OCI-LY7 (cell line): ENCODE measurements around the gene FBXW12. TPM values are rescaled to one million over a fixed set of nuclear protein-coding genes. Genes with fewer than 3 reads are reported as not detected.

Experiments
- BruUV-seq: library from RNA; stranded (reverse); fragments of 400-500 nt; replicated peaks from 2 replicates; lab custom pipeline; 2021; lab: Mats Ljungman, UMichigan
- CTCF ChIA-PET: fragments of 300-600 bp; sonication (Branson Sonifier 250); formaldehyde crosslinking; loops from one replicate; lab custom pipeline; 2022; ENCODE audit warnings: antibody characterized with exemption; ENCODE audit not compliant: unreplicated experiment; lab: Charles Lee
- POLR2A ChIA-PET: fragments of 300-600 bp; sonication (Branson Sonifier 250); formaldehyde crosslinking; loops from one replicate; lab custom pipeline; 2022; ENCODE audit warnings: antibody characterized with exemption; lab: Charles Lee
- DNase-seq: peaks from one replicate; pipeline ENCODE4 v3.0.0-alpha.2; 2015; ENCODE audit warnings: low spot score
- H2AFZ ChIP-seq: fragments of 200-600 bp; sonication (generic), shearing (Covaris generic); 2 replicates; pipeline ENCODE4 v1.6.1; 2014; ENCODE audit warnings: mild to moderate bottlenecking, antibody characterized with exemption, low read length, moderate library complexity
- H3K27ac ChIP-seq: fragments of 200-600 bp; sonication (generic); 2 replicates; pipeline ENCODE4 v1.5.1; 2014; ENCODE audit warnings: mixed run types, low read depth, mild to moderate bottlenecking, moderate library complexity, low read length, inconsistent platforms; ENCODE audit not compliant: poor library complexity, severe bottlenecking
- H3K36me3 ChIP-seq: fragments of 200-600 bp; sonication (generic); 2 replicates; pipeline ENCODE4 v1.6.1; 2014; ENCODE audit warnings: mild to moderate bottlenecking, antibody characterized with exemption, low read length, moderate library complexity, mixed read lengths; ENCODE audit not compliant: insufficient read depth
- H3K4me1 ChIP-seq: fragments of 200-600 bp; sonication (generic); 2 replicates; pipeline ENCODE4 v1.5.1; 2014; ENCODE audit warnings: mild to moderate bottlenecking, low read length; ENCODE audit not compliant: insufficient read depth, poor library complexity, severe bottlenecking
- H3K4me2 ChIP-seq: fragments of 200-600 bp; sonication (generic); 2 replicates; pipeline ENCODE4 v1.6.1; 2014; ENCODE audit warnings: mild to moderate bottlenecking, low read length
- H3K4me3 ChIP-seq: fragments of 200-600 bp; sonication (generic); 2 replicates; pipeline ENCODE4 v1.5.1; 2014; ENCODE audit warnings: mild to moderate bottlenecking, low read depth, low read length; ENCODE audit not compliant: poor library complexity, severe bottlenecking
- H3K79me2 ChIP-seq: fragments of 200-600 bp; sonication (generic); 2 replicates; pipeline ENCODE4 v1.6.1; 2016; ENCODE audit warnings: low read depth, mild to moderate bottlenecking, low read length, moderate library complexity, mixed read lengths; ENCODE audit not compliant: insufficient read depth
- H3K9me2 ChIP-seq: fragments of 200-600 bp; sonication (generic); 2 replicates; pipeline ENCODE4 v1.6.1; 2016; ENCODE audit warnings: mild to moderate bottlenecking, low read length, mixed read lengths; ENCODE audit not compliant: insufficient read depth
- H3K9me3 ChIP-seq: fragments of 200-600 bp; sonication (generic); 2 replicates; pipeline ENCODE4 v1.6.1; 2014; ENCODE audit warnings: mild to moderate bottlenecking, mixed run types, low read length, mixed read lengths
- H4K20me1 ChIP-seq: fragments of 200-600 bp; sonication (generic); 2 replicates; pipeline ENCODE4 v1.6.1; 2014; ENCODE audit warnings: mild to moderate bottlenecking, antibody characterized with exemption, low read length, moderate library complexity, mixed read lengths; ENCODE audit not compliant: insufficient read depth
- EZH2phosphoT487 ChIP-seq: fragments of 200-600 bp; sonication (generic); IDR thresholded peaks from 2 replicates; pipeline ENCODE4 v1.6.1; 2018; ENCODE audit warnings: low read depth, borderline replicate concordance, mild to moderate bottlenecking, mixed run types, antibody characterized with exemption, low read length, moderate library complexity, mixed read lengths
- intact Hi-C: fragments of 100-400 bp; cut with micrococcal nuclease; formaldehyde crosslinking; loops from one replicate; pipeline ENCODE4 v1.10.0; 2022; ENCODE audit not compliant: unreplicated experiment
- total RNA-seq, 2 experiments: library from RNA; depleted of rRNA in 1 of 2; stranded (reverse); fragments of >200 nt in 1 of 2; shearing (Covaris generic) in 1 of 2; gene quantifications; 2 replicates each; pipeline ENCODE4 v1.2.3, GENCODE V29; 2014 to 2022
- TF ChIP-seq, protein P1 (sequence below): fragments of 200-600 bp; sonication (generic); conservative IDR thresholded peaks from 2 replicates; pipeline ENCODE4 v1.5.1; 2014; ENCODE audit warnings: mild to moderate bottlenecking, antibody characterized with exemption, low read length, moderate library complexity, mixed read lengths

Gene FBXW12
- total RNA-seq, 2 experiments from 2014 or later: 0.44 to 0.50 TPM

DNA sequence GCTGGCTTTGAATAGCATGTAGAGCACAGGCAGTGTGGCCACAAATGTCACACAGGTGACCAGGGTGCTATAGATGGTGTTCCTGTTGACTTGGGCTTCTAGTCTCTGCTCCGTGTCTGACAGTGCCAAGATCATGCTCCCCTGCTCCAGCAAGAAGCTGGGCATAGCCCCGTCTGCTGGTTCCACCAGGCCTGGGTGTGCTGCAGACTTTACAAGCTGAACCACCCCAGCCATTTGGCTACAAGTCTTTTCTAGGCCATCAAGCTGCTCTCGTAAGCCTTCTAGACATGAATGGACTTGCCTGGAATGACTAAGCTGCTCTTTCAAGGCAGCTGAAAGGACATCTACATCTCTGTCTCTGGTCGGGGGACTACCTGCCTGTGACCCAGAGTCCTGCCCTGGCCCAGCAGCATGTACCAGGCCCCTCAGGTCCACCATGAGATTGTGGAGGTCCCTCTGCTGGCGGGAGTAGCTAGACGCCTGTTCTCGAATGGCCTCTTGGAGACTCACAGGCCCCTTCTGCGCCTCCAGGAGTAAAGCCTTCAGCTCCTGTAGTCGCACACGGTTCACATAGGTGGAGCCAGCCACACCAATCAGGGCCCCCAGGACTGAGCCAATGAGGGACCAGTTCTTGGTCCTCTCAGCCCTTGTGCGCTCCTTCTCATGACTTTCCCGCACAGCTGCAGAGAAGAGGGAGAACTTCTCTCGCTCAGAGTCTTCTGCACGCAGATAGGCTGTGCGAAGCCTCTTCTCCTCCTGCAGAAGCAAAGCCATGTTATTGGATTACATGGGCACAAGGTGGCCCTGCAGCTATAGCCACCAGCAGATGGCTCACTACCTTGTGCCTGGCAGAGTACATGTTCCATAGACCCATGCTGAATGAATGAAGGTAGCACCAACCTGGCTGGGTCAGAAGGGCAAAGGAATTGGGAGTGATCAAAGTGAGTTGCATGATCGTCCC, 60.7 kb downstream of the FBXW12 start:
- peaks cover 7% of the 10 kb centered on the region; the same call in 1 of the 2 replicates for H4K20me1 ChIP-seq
- ChIA-PET POLR2A (interaction anchor here (1.2 to 1.4 kb wide), 2 partner anchors 15 to 124 kb away, joined by 3 read pairs; partner anchors contain the start of genes ATRIP and PFKFB4), CTCF (no interaction called here)
- no peaks in the 10 kb centered on the region for H3K9me3 ChIP-seq
- H3K36me3 ChIP-seq: peaks cover 38% of the 10 kb centered on the region; the same call in 1 of the 2 replicates
- intact Hi-C loops: loop anchor here (10.0 kb wide), 1 partner anchor 128 kb away; the partner anchor contains the start of gene NME6
- H3K27ac ChIP-seq: no peak overlapping the region
- H3K4me2 ChIP-seq: no peak overlapping the region
- TSS peak; percentile 86 for BruUV-seq
- peaks cover 36% of the 10 kb centered on the region for H3K4me1 ChIP-seq
- TF ChIP-seq EZH2phosphoT487: no peak
- TF ChIP-seq, protein P1, sequence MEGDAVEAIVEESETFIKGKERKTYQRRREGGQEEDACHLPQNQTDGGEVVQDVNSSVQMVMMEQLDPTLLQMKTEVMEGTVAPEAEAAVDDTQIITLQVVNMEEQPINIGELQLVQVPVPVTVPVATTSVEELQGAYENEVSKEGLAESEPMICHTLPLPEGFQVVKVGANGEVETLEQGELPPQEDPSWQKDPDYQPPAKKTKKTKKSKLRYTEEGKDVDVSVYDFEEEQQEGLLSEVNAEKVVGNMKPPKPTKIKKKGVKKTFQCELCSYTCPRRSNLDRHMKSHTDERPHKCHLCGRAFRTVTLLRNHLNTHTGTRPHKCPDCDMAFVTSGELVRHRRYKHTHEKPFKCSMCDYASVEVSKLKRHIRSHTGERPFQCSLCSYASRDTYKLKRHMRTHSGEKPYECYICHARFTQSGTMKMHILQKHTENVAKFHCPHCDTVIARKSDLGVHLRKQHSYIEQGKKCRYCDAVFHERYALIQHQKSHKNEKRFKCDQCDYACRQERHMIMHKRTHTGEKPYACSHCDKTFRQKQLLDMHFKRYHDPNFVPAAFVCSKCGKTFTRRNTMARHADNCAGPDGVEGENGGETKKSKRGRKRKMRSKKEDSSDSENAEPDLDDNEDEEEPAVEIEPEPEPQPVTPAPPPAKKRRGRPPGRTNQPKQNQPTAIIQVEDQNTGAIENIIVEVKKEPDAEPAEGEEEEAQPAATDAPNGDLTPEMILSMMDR: peak; percentile 68
- no peak overlapping the region for H2AFZ ChIP-seq
- no peaks in the 10 kb centered on the region for H3K79me2 ChIP-seq
- H3K4me3 ChIP-seq: no peak overlapping the region
- no peaks in the 10 kb centered on the region for H3K9me2 ChIP-seq
- peak; percentile 21 for DNase-seq

DNA sequence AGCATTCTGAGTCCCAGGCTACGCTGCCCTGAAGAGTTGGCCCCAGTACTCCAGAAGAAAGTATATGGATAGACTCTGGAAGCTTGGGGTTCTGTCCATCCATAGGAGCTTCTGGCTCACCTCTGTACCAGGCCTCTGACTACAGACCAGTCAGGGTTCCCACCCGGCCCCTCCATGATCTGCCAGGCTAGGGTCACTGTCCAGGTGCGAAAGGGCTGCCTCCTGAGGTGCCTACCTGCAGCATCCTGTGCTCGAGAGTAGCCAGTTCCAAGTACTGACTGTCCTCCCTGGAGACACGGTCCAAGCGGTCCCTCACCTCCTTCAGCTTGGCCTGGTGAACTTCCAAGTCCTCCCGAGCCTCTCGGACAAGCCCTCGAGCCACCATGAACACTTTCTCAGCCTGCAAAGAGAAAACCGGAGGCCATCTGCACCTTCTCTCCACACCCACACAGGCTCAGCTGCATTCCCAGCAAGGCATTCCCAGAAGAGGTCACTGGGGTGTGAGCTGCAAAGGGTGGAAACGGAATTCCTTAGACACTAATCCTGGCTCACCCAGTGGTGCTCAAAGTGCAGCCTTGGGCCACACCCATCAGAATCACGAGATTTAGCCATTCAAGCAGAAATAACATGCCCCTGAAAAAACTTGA, 61.6 kb downstream of the FBXW12 start:
- no peaks in the 10 kb centered on the region for H3K79me2 ChIP-seq
- no peak overlapping the region for H3K4me2 ChIP-seq
- no peaks in the 10 kb centered on the region for H3K9me3 ChIP-seq
- peaks cover 45% of the 10 kb centered on the region for H3K4me1 ChIP-seq
- intact Hi-C loops: loop anchor here (10.0 kb wide), 1 partner anchor 129 kb away; the partner anchor contains the start of gene NME6
- POLR2A ChIA-PET: interaction anchor here (1.2 to 1.4 kb wide), 2 partner anchors 13 to 14 kb away, joined by 3 read pairs; partner anchors contain the start of gene ATRIP
- H3K9me2 ChIP-seq: no peaks in the 10 kb centered on the region
- TF ChIP-seq, protein P1: no peak
- no peak for TF ChIP-seq EZH2phosphoT487
- H3K27ac ChIP-seq: no peak overlapping the region
- DNase-seq: no peak
- CTCF ChIA-PET: interaction anchor here (1.2 kb wide), 1 partner anchor 33 kb away, joined by 6 read pairs; no protein-coding TSS in a partner anchor
- BruUV-seq: no TSS peak
- peaks cover 38% of the 10 kb centered on the region; the same call in 1 of the 2 replicates for H3K36me3 ChIP-seq
- peaks cover 7% of the 10 kb centered on the region; the same call in 1 of the 2 replicates for H4K20me1 ChIP-seq
- no peak overlapping the region for H2AFZ ChIP-seq
- no peak overlapping the region for H3K4me3 ChIP-seq
